AG09319 (cell line): ENCODE data around the gene METTL24.

ENCODE experiments used
- DNase-seq: peaks from one replicate; pipeline ENCODE4 v3.0.0-alpha.2; 2010; ENCODE audit warnings: low read depth; ENCODE audit errors: extremely low read depth
- CTCF ChIP-seq: IDR thresholded peaks from 2 replicates; pipeline ENCODE4 v1.5.1; 2011; ENCODE audit warnings: low read depth, mild to moderate bottlenecking, inconsistent platforms, low read length, moderate library complexity

The METTL24 gene

GRCh38 chr6:110357664-110358552 lies at the start of gene METTL24:
TSS of gene METTL24 (minus strand) at chr6:110358349. CDS start at chr6:110358272, 77 bp downstream.
- DNase-seq, result no peak
- TF ChIP-seq CTCF, result no peak

GRCh38 chr6:110404607-110405006 lies 46.5 kb upstream of the METTL24 start:
- no peak for DNase-seq
- no peak for TF ChIP-seq CTCF

- DNase-seq, result no peak
- TF ChIP-seq CTCF, result no peak
Measured at GRCh38 chr6:110401585-110402176, 43.5 kb upstream of the METTL24 start.

GRCh38 chr6:110400208-110400607 lies 42.1 kb upstream of the METTL24 start:
- no peak for DNase-seq
- TF ChIP-seq CTCF, result no peak

- TF ChIP-seq CTCF, result no peak
- no peak for DNase-seq
Measured at GRCh38 chr6:110399219-110400071, 41.3 kb upstream of the METTL24 start.

- TF ChIP-seq CTCF, result no peak
- DNase-seq, result no peak
Measured at GRCh38 chr6:110398778-110399177, 40.6 kb upstream of the METTL24 start.
